Activated CD4-positive, alpha-beta T cell treated with anti-CD3 and anti-CD28 coated beads for 48 hours (primary cell): ENCODE data around the gene ZNF407.
"Not testable (repeated sequence)": the region's sequence is repeated elsewhere in the genome, so short reads cannot be mapped to it uniquely, and the experiment has no call there.

ENCODE experiments used
- DNase-seq: peaks from one replicate; pipeline ENCODE4 v3.0.0-alpha.2; 2020

The ZNF407 gene

GRCh38 chr18:74944676-74945075 is 347.0 kb downstream of the ZNF407 start:
- no peak for DNase-seq

GRCh38 chr18:74945774-74946545 is 348.3 kb downstream of the ZNF407 start:
- DNase-seq: no peak

GRCh38 chr18:74946646-74947375 is 349.1 kb downstream of the ZNF407 start:
- no peak for DNase-seq

- DNase-seq: no peak
These were observed 349.7 kb downstream of the ZNF407 start for GRCh38 chr18:74947417-74947816.

- no peak for DNase-seq
These were observed 350.2 kb downstream of the ZNF407 start for GRCh38 chr18:74947875-74948274.

GRCh38 chr18:74949611-74950010 is 351.9 kb downstream of the ZNF407 start:
- DNase-seq: no peak

- no peak for DNase-seq
These were observed 352.8 kb downstream of the ZNF407 start for GRCh38 chr18:74950479-74950878.

- DNase-seq: no peak
These were observed 353.6 kb downstream of the ZNF407 start for GRCh38 chr18:74951165-74951760.

GRCh38 chr18:74957588-74958224 is 360.0 kb downstream of the ZNF407 start:
- DNase-seq: no peak

- DNase-seq: no peak
These were observed 361.5 kb downstream of the ZNF407 start for GRCh38 chr18:74959216-74959615.

- no peak for DNase-seq
These were observed 363.9 kb downstream of the ZNF407 start for GRCh38 chr18:74961596-74961995.

- DNase-seq: no peak
These were observed 366.3 kb downstream of the ZNF407 start for GRCh38 chr18:74963820-74964446.

- DNase-seq: no peak
These were observed 368.0 kb downstream of the ZNF407 start for GRCh38 chr18:74965682-74966081.

GRCh38 chr18:74967438-74967837 is 369.8 kb downstream of the ZNF407 start:
- DNase-seq: no peak

- DNase-seq: no peak
These were observed 370.3 kb downstream of the ZNF407 start for GRCh38 chr18:74967979-74968378.

- DNase-seq: not testable (repeated sequence)
These were observed 373.7 kb downstream of the ZNF407 start for GRCh38 chr18:74971358-74971757.

- DNase-seq: not testable (repeated sequence)
These were observed 374.1 kb downstream of the ZNF407 start for GRCh38 chr18:74971776-74972175.

- no peak for DNase-seq
These were observed 374.7 kb downstream of the ZNF407 start for GRCh38 chr18:74972354-74972753.

- DNase-seq: no peak
These were observed 377.3 kb downstream of the ZNF407 start for GRCh38 chr18:74975001-74975400.

- no peak for DNase-seq
These were observed 378.8 kb downstream of the ZNF407 start for GRCh38 chr18:74976331-74976909.

- DNase-seq: no peak
These were observed 379.4 kb downstream of the ZNF407 start for GRCh38 chr18:74977041-74977440.

- DNase-seq: no peak
These were observed 383.0 kb downstream of the ZNF407 start for GRCh38 chr18:74980669-74981068.

- DNase-seq: no peak
These were observed 383.8 kb downstream of the ZNF407 start for GRCh38 chr18:74981476-74981875.
